Colonic mucosa (tissue), 4 donors: Measurements from ENCODE around the gene MORC1. TPM values are rescaled to one million over a fixed set of nuclear protein-coding genes. Genes with fewer than 3 reads are reported as not detected.

Source experiments
- DNase-seq: peaks from one replicate; pipeline ENCODE4 v3.0.0-alpha.2; 2020
- H3K27ac ChIP-seq: fragments of 200-600 bp; one replicate; pipeline ENCODE4 v1.8.0; 2021
- H3K27me3 ChIP-seq: fragments of 200-600 bp; one replicate; pipeline ENCODE4 v1.8.0; 2021
- H3K36me3 ChIP-seq: fragments of 200-600 bp; one replicate; pipeline ENCODE4 v1.8.0; 2021
- H3K4me1 ChIP-seq: fragments of 200-600 bp; one replicate; pipeline ENCODE4 v1.8.0; 2021; ENCODE audit warnings: mild to moderate bottlenecking
- H3K4me3 ChIP-seq: fragments of 200-600 bp; one replicate; pipeline ENCODE4 v1.8.0; 2021
- H3K9ac ChIP-seq, 2 donors: one replicate each; pipeline ENCODE4 v1.7.0; 2013; ENCODE audit warnings: control low read depth in 2 of 2, low read depth in 2 of 2, low read length in 2 of 2
- H3K9me3 ChIP-seq: fragments of 200-600 bp; one replicate; pipeline ENCODE4 v1.8.0; 2021
- CTCF ChIP-seq: fragments of 200-600 bp; IDR thresholded peaks from one replicate; pipeline ENCODE4 v1.8.0; 2022; ENCODE audit warnings: antibody characterized with exemption, mild to moderate bottlenecking
- intact Hi-C: fragments of 100-400 bp; cut with DNase I; formaldehyde crosslinking; loops from one replicate; pipeline ENCODE4 v1.14.1; 2022
- total RNA-seq, 2 donors: library from RNA; stranded (reverse); fragmentation: NEBNext Ultra II Directional in 1 of 2; extraction: Animal tissue kit (Norgen Biotek cat#: 25700) in 1 of 2; gene quantifications; one replicate each; pipeline ENCODE4 v1.2.1, GENCODE V29; 2021
- donor health status: healthy.
- donor health status: DM: no; HTN: no; CAD: no.
- donor health status: DM: no; HTN: no; CAD: no.

Gene MORC1
- total RNA-seq, 2 donors from 2014 or later = not detected

- Histone ChIP-seq H3K4me3 (no peak overlapping the region), H3K9ac (no peak overlapping the region), H3K27me3 (no peaks in the 10 kb centered on the region), H3K36me3 (no peaks in the 10 kb centered on the region), H3K27ac (no peak overlapping the region), H3K4me1 (no peaks in the 10 kb centered on the region), H3K9me3 (no peaks in the 10 kb centered on the region)
- TF ChIP-seq CTCF = no peak
- DNase-seq = no peak
- intact Hi-C loops = no loop called here
Observed at GRCh38 chr3:109021556-109021955, 96.4 kb downstream of the MORC1 start.

- no peak for DNase-seq
- H3K4me3 ChIP-seq = no peak overlapping the region
- no peaks in the 10 kb centered on the region for H3K4me1 ChIP-seq
- no peak overlapping the region for H3K27ac ChIP-seq
- no peak overlapping the region for H3K9ac ChIP-seq
- no peak for TF ChIP-seq CTCF
- intact Hi-C loops = no loop called here
- H3K9me3 ChIP-seq = no peaks in the 10 kb centered on the region
- no peaks in the 10 kb centered on the region for H3K36me3 ChIP-seq
- no peaks in the 10 kb centered on the region for H3K27me3 ChIP-seq
Observed at GRCh38 chr3:109018828-109019227, 99.1 kb downstream of the MORC1 start.

- no peak for TF ChIP-seq CTCF
- no peaks in the 10 kb centered on the region for H3K4me1 ChIP-seq
- H3K27me3 ChIP-seq = no peaks in the 10 kb centered on the region
- intact Hi-C loops = no loop called here
- no peak overlapping the region for H3K4me3 ChIP-seq
- H3K9me3 ChIP-seq = no peaks in the 10 kb centered on the region
- no peak overlapping the region for H3K9ac ChIP-seq
- no peak for DNase-seq
- H3K27ac ChIP-seq = no peak overlapping the region
- no peaks in the 10 kb centered on the region for H3K36me3 ChIP-seq
Observed at GRCh38 chr3:109005443-109005842, 112.5 kb downstream of the MORC1 start.

- no peaks in the 10 kb centered on the region for H3K9me3 ChIP-seq
- intact Hi-C loops = no loop called here
- no peaks in the 10 kb centered on the region for H3K4me1 ChIP-seq
- no peaks in the 10 kb centered on the region for H3K36me3 ChIP-seq
- DNase-seq = no peak
- no peak overlapping the region for H3K4me3 ChIP-seq
- H3K9ac ChIP-seq = no peak overlapping the region
- H3K27me3 ChIP-seq = no peaks in the 10 kb centered on the region
- H3K27ac ChIP-seq = no peak overlapping the region
- no peak for TF ChIP-seq CTCF
Observed at GRCh38 chr3:108998436-108998835, 119.5 kb downstream of the MORC1 start.

GRCh38 chr3:108985844-108986243 is 132.1 kb downstream of the MORC1 start:
- intact Hi-C loops = no loop called here
- no peak for DNase-seq
- Histone ChIP-seq H3K27me3 (no peaks in the 10 kb centered on the region), H3K9ac (no peak overlapping the region), H3K36me3 (no peaks in the 10 kb centered on the region), H3K9me3 (no peaks in the 10 kb centered on the region), H3K4me1 (no peaks in the 10 kb centered on the region), H3K27ac (no peak overlapping the region), H3K4me3 (no peak overlapping the region)
- TF ChIP-seq CTCF = no peak

GRCh38 chr3:108983051-108983450 is 134.9 kb downstream of the MORC1 start:
- intact Hi-C loops = no loop called here

More at GRCh38 chr3:108983051-108983450, 134.9 kb downstream of the MORC1 start:
- no peak for DNase-seq
- Histone ChIP-seq H3K4me3 (no peak overlapping the region), H3K36me3 (no peaks in the 10 kb centered on the region), H3K27ac (no peak overlapping the region), H3K4me1 (no peaks in the 10 kb centered on the region), H3K9ac (no peak overlapping the region), H3K9me3 (no peaks in the 10 kb centered on the region), H3K27me3 (no peaks in the 10 kb centered on the region)
- TF ChIP-seq CTCF = no peak
